ENCODE measurements around the gene CRISPLD2.

The CRISPLD2 gene

GRCh38 chr16:84819644-84820304 is at the start of gene CRISPLD2:
CRISPLD2 (plus strand) TSS chr16:84819985; CDS start chr16:84838496, 18,511 bp downstream.
- TF ChIP-seq YY1 (IDR thresholded peaks at IDR 0.05; ENCODE audit: low read depth) = no peak
- no peak for TF ChIP-seq USF1 (IDR thresholded peaks at IDR 0.05)
- TF ChIP-seq RAD21 (IDR thresholded peaks at IDR 0.05; ENCODE audit: low read depth) = peak; percentile 20; the same call in 1 of the 2 replicates
- no peak for TF ChIP-seq TCF12 (IDR thresholded peaks at IDR 0.05; ENCODE audit: low read depth)
- no peak for TF ChIP-seq EP300 (IDR thresholded peaks at IDR 0.05; ENCODE audit: borderline replicate concordance)
- peak; percentile 87 for TF ChIP-seq NFIC (IDR thresholded peaks at IDR 0.05)
- TF ChIP-seq TAF1 (IDR thresholded peaks at IDR 0.05; ENCODE audit: low read depth) = peak; percentile 79
- TF ChIP-seq ZBTB7A (IDR thresholded peaks at IDR 0.05; ENCODE audit: low read depth) = peak; percentile 79; the same call in 1 of the 2 replicates

GRCh38 chr16:84773312-84773711 is 46.5 kb upstream of the CRISPLD2 start:
- TF ChIP-seq ZBTB7A (IDR thresholded peaks at IDR 0.05; ENCODE audit: low read depth) (no peak), EGR1 (IDR thresholded peaks at IDR 0.05) (no peak), TEAD4 (IDR thresholded peaks at IDR 0.05) (no peak), CEBPB (IDR thresholded peaks at IDR 0.05) (no peak), REST (IDR thresholded peaks at IDR 0.05; ENCODE audit: low read depth) (no peak), RAD21 (IDR thresholded peaks at IDR 0.05; ENCODE audit: low read depth) (no peak), TCF12 (IDR thresholded peaks at IDR 0.05; ENCODE audit: low read depth) (no peak), EP300 (IDR thresholded peaks at IDR 0.05; ENCODE audit: borderline replicate concordance) (no peak), USF1 (IDR thresholded peaks at IDR 0.05) (no peak), YY1 (IDR thresholded peaks at IDR 0.05; ENCODE audit: low read depth) (no peak)

GRCh38 chr16:84774810-84775209 is 45.0 kb upstream of the CRISPLD2 start:
- TF ChIP-seq EGR1 (IDR thresholded peaks at IDR 0.05) = no peak
- no peak for TF ChIP-seq FOXM1 (IDR thresholded peaks at IDR 0.05; ENCODE audit: borderline replicate concordance, low read depth)
- TF ChIP-seq TCF12 (IDR thresholded peaks at IDR 0.05; ENCODE audit: low read depth) = no peak
- no peak for TF ChIP-seq YY1 (IDR thresholded peaks at IDR 0.05; ENCODE audit: low read depth)
- no peak for TF ChIP-seq RAD21 (IDR thresholded peaks at IDR 0.05; ENCODE audit: low read depth)
- TF ChIP-seq USF1 (IDR thresholded peaks at IDR 0.05) = no peak
- TF ChIP-seq TAF1 (IDR thresholded peaks at IDR 0.05; ENCODE audit: low read depth) = no peak
- no peak for TF ChIP-seq REST (IDR thresholded peaks at IDR 0.05; ENCODE audit: low read depth)
- no peak for TF ChIP-seq CEBPB (IDR thresholded peaks at IDR 0.05)
- TF ChIP-seq ZBTB7A (IDR thresholded peaks at IDR 0.05; ENCODE audit: low read depth) = no peak
- TF ChIP-seq CREB1 (IDR thresholded peaks at IDR 0.05; ENCODE audit: low read depth) = no peak
- no peak for TF ChIP-seq MAX (IDR thresholded peaks at IDR 0.05)
- TF ChIP-seq TEAD4 (IDR thresholded peaks at IDR 0.05) = no peak
- no peak for TF ChIP-seq EP300 (IDR thresholded peaks at IDR 0.05; ENCODE audit: borderline replicate concordance)

GRCh38 chr16:84775262-84775810 is 44.4 kb upstream of the CRISPLD2 start:
- TF ChIP-seq CEBPB (IDR thresholded peaks at IDR 0.05) (no peak), FOXM1 (IDR thresholded peaks at IDR 0.05; ENCODE audit: borderline replicate concordance, low read depth) (no peak), ZBTB7A (IDR thresholded peaks at IDR 0.05; ENCODE audit: low read depth) (no peak), NFIC (IDR thresholded peaks at IDR 0.05) (no peak), TEAD4 (IDR thresholded peaks at IDR 0.05) (no peak)

GRCh38 chr16:84777435-84777834 is 42.4 kb upstream of the CRISPLD2 start:
- TF ChIP-seq REST (IDR thresholded peaks at IDR 0.05; ENCODE audit: low read depth) (no peak), YY1 (IDR thresholded peaks at IDR 0.05; ENCODE audit: low read depth) (no peak), ZBTB7A (IDR thresholded peaks at IDR 0.05; ENCODE audit: low read depth) (no peak)

Data from Ishikawa (cell line).